HG03575 (cell line): Measurements from ENCODE around the gene MKX.

Experiments
- ATAC-seq: cut with Tn5 transposase; IDR thresholded peaks from one replicate; pipeline ENCODE4 v1.9.1; 2021; ENCODE audit not compliant: unreplicated experiment, insufficient number of reproducible peaks, low FRiP score; ENCODE audit errors: extremely low read depth

The MKX gene

GRCh38 chr10:27743012-27743876, 2.4 kb downstream of the MKX start:
- no peak for ATAC-seq

GRCh38 chr10:27742195-27743011, 3.2 kb downstream of the MKX start:
- peak; percentile 93 for ATAC-seq

GRCh38 chr10:27741173-27742091, 4.2 kb downstream of the MKX start:
- ATAC-seq, result no peak

- no peak for ATAC-seq
Observed at GRCh38 chr10:27736396-27736795, 9.2 kb downstream of the MKX start.

- ATAC-seq, result no peak
Observed at GRCh38 chr10:27730041-27730440, 15.6 kb downstream of the MKX start.

GRCh38 chr10:27728338-27728737, 17.3 kb downstream of the MKX start:
- no peak for ATAC-seq

GRCh38 chr10:27724287-27724686, 21.3 kb downstream of the MKX start:
- no peak for ATAC-seq

GRCh38 chr10:27723436-27723835, 22.2 kb downstream of the MKX start:
- ATAC-seq, result no peak

GRCh38 chr10:27720529-27720928, 25.1 kb downstream of the MKX start:
- ATAC-seq, result no peak

GRCh38 chr10:27719052-27719451, 26.6 kb downstream of the MKX start:
- ATAC-seq, result no peak

- ATAC-seq, result no peak
Observed at GRCh38 chr10:27717861-27718260, 27.8 kb downstream of the MKX start.

GRCh38 chr10:27717224-27717623, 28.4 kb downstream of the MKX start:
- no peak for ATAC-seq

- no peak for ATAC-seq
Observed at GRCh38 chr10:27716521-27716920, 29.1 kb downstream of the MKX start.

GRCh38 chr10:27715505-27715904, 30.1 kb downstream of the MKX start:
- ATAC-seq, result no peak

GRCh38 chr10:27714349-27714748, 31.3 kb downstream of the MKX start:
- ATAC-seq, result no peak

- ATAC-seq, result no peak
Observed at GRCh38 chr10:27713941-27714340, 31.7 kb downstream of the MKX start.

GRCh38 chr10:27710014-27710413, 35.6 kb downstream of the MKX start:
- no peak for ATAC-seq

GRCh38 chr10:27709304-27709703, 36.3 kb downstream of the MKX start:
- ATAC-seq, result no peak

- ATAC-seq, result no peak
Observed at GRCh38 chr10:27701938-27702537, 43.6 kb downstream of the MKX start.
